Measurements from ENCODE around the gene RERE.

RERE gene

DNA sequence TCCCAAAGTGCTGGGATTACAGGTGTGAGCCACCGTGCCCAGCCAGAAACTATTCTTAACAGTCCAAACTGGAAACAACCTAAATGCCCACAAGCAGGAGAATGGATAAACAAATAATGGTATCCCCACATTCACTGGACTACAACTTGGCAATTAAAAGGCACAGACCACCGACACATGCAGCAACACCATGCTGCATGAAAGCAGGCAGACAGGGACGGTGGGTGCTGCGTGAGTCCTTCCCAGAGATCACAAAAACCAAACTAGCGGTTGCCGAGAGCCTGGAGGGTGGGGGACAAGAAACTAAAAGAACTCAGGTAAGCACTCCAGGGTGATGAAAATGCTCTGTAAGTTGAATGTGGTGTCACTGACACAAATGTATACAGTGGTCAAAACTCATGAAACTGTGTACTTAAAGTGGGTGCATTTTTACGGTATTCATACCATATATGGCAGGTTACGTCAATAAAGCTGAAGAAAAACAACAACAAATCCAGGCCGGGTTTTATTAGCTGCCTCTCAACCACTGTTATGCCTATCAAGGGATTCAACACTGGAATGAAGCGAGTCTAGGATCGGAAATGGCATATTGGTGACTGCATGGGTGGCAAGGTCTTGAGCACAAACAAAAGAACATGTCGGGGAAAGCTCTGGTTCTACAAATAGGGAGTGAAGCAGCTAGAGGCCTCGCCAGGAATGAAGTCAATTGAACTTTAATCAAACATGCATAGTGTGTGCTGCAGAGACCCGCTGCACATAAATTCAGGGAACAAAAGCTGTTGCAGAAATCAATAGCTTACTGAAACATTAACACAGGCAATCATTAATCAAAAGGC, 447.2 kb downstream of the RERE start:
- no peak for DNase-seq

DNA sequence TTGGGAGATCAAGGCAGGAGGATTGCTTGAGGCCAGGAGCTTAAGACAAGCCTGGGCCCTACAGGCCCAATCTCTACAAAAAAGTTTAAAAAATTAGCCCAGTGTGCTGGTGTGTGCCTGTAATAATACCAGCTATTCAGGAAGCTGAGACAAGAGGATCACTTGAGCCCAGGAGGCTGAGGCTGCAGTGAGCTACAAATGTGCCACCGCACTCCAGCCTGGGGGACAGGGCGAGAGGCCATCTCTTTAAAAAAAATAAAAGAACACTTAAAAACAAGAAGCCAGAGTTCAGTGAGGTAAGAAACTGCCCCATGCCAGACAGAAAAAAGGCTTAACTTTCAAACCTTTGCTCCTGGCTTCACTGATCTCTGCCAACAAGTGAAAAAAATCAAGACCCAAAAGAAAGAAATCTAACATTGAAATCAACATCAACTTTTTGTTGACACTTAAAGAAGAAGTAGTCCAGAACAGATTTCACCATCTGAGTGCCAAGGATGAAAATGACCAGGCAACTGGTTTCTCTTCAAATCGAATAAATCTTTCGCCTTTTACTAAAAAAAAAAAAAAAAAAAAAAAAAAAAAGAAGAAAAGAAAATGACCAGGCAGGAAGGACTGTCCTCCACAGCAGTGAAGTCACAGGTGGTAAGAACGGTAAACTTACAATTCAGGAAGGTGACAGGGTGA, 448.3 kb downstream of the RERE start:
- DNase-seq: no peak

DNA sequence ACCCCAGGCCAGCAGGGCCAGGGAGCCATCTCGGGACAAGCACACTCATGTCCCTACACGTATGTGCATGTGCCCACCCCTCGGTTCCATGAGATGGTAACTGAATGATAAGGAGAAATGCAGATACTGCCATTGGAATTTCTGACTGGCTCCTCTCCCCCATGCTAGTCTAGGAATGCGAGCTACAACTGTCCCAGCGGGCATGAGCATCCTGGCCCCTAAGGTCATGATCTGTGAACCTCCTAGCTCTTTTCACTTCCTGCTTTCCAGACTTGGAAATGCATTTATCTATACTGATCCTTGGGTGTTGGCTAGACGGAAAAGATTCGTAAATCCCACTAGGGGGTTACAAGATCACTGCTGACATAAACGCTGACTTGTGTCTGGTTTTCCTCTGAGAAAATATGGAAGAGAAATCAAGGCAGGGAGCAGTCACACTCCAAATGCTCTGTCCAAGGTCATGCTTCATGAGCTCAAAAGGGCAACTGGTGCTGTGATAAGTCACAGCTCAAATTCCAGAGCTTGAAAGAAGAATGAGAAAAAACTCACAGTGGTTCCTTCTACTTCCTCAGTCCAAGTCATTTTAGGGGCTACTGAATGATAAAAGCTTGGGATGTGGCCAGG, 449.8 kb downstream of the RERE start:
- DNase-seq: no peak

DNA sequence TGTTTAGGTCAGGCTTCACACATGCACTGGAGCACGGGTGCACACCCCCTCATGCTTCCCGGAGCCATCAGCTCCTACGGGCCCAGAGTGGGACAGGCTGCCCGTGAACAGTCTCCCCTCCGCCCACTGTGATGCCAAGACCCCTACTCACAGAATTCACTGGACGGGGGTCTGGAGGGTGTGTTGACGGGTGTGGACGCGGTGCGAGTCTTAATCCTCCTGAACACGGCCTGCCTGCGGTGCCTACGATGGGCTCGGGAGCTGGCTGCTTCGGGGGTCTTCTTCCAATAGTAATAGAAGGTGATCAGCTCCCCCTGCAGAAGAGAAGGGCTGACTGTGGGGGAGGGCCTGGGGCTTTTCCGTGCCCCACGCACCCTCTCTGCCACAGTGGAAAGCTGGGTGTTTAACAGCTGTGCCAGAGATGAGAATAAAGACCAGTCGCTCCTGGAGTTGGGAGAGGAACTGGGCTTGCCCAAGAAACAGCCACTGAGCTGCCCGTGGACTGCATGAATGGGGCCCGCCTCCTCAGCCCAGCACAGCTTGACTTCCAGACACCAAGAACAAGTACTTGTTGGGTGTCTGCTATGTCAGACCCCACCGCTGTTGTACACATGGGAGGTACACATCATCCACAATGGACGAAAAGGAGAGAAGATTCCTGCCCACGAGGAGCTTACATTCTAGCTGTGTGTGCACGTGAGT, 451.6 kb downstream of the RERE start:
- DNase-seq: no peak

DNA sequence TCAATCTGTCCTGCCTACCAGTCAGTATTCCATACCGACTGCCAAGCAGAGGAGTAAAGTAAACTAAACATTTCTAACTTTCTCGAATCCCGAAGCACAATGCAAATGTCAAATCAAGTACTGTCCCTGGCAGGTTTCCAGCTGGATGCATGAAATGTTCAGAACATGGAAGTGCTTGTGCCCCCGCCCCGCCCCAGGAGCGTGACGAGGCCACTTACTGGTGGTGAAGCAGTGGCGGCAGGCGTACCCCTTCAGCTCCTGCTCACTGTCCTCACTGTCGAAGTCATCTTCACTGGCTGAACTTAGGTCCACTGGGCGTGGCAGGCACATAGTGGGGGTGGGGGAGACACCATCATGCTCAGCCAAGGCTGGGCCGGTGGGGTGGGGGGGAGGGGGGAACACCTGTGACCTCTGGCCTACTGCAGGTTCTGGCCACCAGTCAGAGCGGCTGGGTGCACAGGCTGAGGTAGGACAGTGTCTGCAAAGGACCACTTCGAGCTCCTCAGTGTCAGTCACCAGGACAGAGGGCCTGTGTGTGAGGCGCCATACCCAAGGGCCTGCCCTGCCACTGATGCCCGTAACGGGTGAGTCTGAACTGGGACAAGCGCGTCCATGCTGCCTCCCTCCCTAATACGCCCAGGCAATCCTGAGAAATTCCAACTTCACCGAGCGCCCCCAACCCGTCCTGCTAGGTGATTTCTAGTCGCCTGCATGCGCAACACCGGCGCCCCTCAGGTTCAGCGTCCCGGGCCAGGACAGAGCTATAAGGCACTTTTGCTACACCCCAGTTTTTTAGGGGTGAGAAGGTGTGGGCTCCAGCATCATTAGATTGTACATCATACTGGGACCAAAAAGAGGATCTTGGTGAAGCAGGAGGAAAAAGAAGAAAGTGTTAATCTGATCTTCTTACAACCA, 452.7 kb downstream of the RERE start:
- DNase-seq: no peak

DNA sequence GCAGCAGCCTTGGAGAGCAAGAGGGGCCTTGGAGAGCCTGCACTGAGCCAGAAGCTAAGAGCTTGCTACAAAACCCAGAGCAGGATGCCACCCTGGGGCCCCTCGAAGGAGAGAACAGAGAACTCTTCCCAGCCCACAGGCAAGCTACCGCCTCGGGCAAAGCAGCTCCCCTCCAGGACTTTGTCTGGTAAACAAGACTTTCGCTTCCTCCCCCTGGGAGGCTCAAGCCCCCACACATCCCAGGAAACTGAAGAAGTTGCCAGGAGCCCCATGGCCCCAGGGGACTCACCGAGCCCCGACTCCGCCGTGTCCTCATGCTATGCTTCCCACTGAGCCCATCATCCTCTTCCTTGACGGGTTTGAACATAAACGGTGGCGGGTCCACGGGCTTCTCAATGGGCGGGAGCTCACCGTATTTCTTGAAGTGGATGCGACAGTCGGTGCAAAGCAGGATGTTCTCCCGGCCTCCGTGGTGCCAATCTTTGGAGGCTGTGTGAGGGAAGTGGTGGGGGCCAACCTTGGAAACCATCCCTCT, 453.6 kb downstream of the RERE start:
- no peak for DNase-seq

DNA sequence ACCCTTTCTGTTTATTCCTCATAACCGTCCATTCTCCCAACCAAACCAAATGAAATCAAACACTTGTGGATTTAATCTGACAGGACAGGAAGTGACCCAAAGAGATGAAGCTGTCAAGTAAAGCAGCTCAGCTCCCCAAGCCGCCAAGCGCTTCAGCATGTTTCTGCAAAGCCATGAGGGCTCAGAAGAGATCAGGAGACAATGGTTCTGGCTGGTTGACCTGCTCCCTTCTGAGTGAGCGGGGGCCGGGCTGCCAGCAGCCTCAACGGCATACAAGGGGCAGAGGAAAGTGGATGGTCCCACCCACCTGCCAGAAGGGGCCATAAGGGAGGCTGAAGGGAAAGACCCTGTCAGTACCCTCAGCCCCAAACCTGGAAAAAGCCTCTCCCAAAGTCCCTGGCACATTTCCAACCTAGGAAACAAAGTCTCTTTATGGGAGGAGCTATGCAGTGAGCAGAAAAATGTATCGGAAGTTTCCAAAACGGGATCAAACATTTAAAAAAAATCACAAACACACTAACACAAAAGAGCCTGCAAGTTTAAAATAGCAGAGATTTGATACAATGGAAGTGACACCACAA, 454.2 kb downstream of the RERE start:
- no peak for DNase-seq

DNA sequence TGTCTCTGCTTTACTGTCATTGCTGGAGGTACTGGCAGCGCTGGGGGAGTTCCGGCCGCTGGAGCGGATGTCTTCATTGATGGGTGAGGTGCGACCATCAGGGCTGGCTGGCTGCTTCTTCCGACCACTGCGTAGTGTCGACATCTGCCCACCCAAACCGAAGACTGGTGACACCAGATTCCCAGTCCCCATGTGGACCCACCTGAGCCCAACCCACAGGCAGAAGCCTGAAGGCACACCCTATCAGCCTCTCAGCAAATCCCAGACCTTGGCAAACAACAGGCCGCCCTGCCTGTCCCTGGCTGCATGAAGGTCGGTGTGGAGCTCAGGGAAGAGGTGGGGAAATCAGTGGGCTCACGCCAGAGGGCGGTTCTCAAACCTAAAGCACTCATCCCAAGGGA, 454.7 kb downstream of the RERE start:
- no peak for DNase-seq

DNA sequence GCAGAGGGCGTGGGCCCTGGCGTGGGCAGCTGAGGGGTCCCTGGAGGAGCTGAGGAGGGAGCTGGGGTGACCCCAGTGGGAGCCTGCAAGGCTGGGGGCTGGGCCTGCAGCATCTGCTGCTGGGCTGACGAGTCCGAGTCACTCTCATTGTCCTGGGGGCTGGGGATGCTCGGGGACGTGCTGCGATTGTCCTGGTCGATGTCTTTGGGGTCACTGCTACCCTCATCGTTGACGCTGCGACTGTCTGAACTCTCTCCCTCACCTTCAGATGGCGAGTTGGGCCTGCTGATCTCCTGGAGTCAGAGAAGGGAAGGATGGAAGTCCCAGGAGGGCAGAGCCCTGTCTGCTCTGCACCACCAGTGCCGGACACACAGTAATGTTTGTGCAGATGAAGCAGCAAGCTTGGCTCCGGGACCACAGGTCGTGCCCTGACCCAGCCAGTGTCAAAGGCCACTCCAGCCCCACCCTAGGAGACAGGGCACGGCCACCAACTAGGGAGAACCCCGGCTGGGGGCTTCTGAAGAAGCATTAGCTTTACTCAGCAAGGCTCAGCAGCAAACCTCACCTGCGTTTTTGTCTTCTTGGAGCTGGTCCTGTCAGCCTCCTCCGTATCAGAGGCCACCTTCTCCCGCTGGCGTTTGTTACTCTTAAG, 456.1 kb downstream of the RERE start:
- DNase-seq: no peak

DNA sequence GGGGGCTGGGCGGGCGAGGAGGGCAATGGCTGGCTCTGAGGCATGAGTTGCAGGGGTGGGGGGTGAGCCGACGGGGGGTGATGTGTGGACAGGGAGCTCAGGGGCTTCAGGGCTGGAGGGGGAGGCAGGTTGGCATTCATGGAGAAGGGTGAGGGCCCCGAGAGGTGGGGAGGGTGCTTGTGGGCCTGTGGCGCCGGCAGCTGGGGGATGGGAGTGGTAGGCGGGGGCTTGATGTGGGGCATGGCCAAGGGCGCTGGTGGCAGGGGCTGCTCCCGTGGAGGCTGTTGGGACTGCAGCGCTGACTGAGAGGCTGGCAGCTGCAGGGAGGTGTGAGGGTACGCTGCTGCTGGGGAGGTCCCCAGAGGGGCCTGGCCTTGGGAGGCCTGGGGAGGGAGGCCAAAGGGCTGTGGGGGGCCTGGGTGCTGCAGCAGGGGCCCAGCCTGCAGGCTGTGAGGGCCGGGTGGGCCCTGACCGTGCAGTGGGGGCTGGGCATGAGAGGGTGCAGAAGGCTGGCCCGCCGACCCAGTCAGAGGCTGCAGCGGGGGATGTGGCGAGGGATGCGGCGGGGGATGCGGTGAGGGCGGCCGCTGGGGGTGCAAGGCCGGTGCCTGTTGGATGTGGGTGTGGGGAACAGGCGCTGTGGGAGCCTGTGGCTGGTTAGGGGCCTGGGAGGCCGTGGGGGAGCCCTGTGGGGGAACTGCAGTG, 456.8 kb downstream of the RERE start:
- no peak for DNase-seq

DNA sequence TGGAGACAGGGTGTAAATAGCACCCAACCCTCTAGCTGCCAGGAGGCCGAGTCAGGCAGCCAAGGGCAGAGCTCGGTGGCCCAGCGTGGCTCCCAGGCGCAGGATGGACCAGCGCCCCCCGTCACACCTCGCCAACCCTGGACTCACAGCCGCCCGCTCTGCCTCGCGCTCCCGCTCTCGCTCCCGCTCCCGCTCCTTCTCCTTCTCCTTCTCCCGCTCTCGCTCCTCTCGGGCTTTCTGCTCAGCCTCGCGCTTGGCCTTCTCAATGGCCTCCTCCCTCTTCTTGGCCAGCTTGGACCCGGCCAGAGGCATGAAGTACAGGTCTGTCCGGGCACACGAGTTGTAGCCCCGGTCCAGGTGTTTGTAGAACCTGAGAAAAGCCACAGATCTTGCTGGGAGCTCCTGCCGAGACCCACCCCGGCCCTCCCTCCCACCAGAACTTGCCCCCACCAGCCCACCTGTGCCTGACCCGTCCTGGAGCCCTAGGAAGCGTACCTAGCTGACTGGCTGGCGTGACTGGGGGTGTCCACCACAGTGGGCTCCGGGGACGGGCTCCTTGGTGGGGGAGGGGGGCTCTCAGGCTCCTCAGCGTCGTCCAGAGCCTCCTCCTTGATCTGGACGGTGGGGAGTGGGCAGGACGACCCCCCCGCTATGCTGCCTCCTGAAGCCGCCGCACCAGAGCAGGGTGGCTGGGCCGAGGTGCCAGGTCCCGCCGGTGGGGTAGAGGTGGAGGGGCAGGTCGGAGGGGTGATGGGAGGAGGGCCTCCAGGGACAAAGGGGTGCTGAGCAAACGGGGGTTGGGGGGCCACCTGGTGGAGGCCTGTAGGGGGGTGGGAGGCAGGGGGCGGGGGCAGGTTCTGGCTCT, 457.6 kb downstream of the RERE start:
- DNase-seq: no peak

DNA sequence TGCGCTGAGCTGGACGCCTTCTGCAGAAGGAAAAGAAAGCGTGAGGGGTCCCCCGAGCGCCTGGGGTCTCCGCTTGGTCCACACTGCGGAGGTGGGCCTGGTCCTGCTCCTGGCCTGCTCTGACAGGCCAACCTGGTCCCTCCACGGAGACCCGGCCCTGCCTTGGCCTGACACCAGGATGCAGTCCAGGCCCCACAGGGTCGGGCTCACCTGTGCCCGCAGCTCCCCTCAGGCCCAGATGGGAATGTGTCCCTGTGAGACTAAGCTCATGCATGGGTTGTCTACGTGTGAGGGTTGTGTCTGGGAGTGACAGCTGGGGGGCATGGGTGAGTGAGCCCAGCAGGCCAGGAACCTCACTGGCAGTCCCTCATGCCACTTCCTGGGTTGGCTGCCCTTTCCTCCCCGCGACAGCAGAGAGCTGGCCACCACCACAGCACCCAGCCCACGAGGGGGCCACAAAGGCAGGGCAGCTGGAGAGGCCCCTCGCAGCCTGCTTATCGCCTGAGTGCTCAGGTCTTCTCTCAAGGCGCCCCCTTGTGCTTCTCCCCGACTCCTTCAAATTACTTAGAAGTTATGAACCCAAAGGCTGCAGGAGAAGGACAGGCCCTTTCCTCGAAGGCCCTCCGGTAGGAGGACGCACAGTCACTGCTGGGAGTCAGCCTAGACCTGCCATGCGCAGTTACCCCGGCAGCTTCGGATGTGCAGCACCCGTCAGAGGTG, 458.4 kb downstream of the RERE start:
- no peak for DNase-seq

DNA sequence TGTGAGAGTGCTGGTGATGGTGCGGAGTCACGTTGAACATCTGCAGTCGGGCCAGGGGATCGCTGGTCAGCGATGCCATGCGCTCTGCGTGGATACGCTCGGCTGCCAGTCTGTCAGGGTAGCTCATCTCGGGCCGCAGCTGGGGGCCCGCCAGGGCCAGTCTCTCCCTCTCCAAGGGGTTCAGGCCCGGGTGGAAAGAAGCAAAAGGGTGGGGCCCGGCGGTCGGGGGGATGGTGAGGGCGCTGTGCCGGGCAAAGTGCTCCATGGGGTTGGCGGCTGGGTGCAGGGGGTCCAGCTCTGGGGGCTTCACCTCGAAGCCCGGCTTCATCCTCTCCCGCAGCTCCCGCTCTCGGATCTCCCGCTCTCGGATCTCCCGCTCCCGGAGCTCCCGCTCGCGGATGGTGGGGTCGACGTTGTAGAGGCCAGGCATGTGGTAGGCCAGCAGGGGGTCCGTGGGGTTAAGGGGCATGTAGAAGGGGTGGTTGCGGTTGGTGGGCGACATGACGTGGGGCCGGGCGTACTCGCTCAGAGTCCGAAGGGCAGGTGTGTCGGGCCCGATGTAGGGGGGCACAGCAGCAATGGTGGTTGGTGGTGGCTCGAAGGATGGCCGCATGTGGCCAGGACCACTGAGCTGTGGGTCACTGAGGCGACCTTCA, 459.1 kb downstream of the RERE start:
- no peak for DNase-seq

DNA sequence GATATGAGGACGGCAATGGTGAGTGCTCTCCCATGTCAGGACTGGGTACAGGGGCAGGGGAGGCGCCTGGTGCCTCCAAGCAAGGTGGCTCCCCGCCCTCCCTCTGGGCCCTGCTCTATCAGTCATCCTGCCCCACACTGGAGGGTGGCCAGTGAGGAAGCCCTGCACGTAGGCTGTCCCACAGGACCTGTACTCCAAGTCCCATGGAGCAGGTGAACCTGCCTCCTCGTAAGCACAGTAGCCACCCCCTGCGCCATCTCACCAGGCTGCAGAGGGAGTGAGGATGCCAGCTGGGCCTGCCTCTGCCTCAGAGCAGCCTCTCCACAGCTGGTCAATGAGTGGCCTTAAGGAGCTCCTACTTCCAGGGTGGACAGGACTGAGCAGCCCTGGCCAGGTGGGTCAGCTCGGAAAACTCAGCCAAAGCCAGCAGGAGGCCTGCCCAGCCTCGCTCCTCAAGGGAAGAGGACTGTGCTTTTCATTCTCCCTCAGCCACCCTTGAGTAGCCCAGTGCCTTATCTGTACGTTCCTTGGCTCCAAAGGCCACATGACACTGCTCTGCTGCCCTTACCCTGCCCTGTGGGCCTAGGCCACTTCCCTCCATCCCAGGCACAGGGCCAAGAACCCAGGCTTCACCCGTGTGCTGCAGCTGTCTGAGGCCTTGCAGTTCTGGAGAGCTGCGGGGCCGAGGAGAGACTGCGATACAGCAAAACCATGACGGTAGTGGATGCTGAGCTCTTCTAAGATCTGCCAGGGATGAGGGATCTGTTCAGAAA, 459.9 kb downstream of the RERE start:
- no peak for DNase-seq

DNA sequence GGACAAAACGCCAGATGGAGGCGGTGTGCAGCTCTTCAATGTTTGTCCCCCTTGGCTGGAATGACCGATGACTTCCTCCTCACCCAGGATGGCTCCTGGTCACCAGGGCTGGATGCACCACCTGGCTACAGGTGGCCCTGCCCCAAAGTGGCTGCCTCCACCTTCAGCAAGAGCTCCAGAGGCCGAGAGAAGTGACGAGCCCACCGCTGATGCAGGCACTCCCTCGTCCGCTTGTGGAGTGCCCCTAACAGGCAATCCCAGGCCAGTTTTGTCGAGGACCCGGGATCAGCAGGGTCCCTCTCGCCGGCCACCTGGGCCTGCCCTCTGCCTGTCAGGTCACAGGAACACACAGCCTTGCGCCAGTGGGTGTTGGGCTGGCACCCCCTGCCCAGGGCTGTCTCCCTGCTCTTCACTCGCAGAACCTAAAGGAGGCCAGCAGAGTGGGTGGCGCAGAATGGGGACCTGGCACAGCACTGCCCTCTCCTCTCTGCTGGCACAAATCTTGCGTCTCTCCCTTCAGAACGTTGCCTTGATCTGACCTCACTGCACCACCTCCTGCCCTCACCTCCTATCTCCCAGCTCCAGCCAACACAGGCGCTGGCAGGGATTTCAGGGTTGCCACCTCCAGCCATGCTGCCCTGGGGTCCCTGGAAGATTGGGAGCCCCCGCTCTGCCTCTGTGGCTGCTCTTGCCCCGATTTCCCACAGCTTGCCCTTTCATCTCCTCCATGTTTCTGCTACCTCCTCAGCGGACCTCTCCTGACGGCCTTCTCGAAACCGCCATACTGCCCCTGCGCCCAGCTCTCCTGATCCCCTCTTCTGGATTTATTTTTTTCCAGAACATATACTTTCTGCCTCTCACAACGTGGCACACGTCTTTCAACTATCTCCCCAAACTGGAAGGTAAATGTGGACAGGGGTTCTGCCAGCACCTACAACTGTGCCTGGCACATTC, 460.9 kb downstream of the RERE start:
- no peak for DNase-seq

Measured in DMS79 (cell line).